GM21619 (cell line): ENCODE measurements around the gene BBS10.
"Not testable (repeated sequence)": the region's sequence is repeated elsewhere in the genome, so short reads cannot be mapped to it uniquely, and the experiment has no call there.

Experiments used
- ATAC-seq: cut with Tn5 transposase; IDR thresholded peaks from one replicate; pipeline ENCODE4 v1.9.1; 2021; ENCODE audit not compliant: unreplicated experiment

The BBS10 gene

DNA sequence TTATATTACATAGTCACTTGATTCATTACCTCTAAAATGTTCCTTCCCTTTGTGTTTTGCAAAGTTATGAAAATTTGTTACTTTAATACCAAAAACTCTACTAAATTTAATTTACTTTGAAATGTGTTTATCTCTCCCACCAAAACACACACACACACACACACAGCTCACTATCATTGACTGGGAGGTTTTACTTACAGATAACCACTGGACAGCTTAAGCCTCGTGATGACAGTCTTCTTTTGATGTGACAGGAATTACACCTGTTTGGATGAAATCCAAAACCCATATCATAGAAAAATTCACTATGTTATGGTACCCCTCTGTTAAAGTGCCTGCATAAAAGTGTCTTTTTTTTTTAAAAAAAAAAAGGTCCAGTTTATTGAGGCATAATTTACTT is 15.6 kb downstream of the BBS10 start:
- no peak for ATAC-seq

GRCh38 chr12:76329606-76330005 is 18.6 kb downstream of the BBS10 start:
- ATAC-seq, result no peak

GRCh38 chr12:76329159-76329558 is 19.1 kb downstream of the BBS10 start:
- ATAC-seq, result no peak

GRCh38 chr12:76319595-76320319 is 28.5 kb downstream of the BBS10 start:
- ATAC-seq, result not testable (repeated sequence)

DNA sequence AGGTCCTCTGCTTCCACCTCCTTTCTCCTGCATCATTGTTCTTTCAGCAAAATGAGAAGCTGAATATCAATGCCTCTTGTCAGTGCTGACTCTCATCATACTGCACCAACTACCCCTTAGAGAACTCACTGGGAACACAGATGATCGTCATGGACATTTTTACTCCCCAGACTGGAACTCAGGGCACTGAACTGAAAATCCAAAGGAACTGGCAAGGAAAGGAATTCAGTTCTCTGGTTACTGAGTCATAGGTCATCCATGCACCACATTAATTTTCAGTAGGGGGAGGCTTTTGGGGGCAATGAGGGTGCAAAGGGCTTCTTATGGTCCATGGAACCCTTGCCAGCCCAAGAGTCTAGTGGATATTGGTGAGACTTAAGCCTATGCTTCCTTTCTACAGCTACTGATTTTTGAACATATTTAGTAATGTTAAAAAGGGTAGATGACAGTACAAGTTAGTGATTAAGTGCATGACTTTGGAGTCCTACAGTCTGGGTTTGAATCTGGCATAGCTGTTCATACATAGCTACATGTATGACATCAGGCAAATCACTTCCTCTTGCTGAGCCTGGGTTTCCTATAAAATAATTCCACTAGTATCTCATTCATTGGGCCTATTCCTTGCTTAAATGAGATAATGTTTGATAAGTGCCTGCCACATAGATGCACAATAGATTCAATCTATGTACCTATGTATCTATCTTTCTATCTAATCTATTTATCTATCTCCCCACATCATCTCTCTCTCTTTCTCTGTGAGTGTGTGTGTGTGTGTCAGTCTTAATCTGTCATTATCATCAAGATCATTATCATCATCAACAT is 29.2 kb downstream of the BBS10 start:
- ATAC-seq, result no peak

- ATAC-seq, result no peak
These were observed 30.2 kb downstream of the BBS10 start for GRCh38 chr12:76317976-76318375.

- ATAC-seq, result no peak
These were observed 31.7 kb downstream of the BBS10 start for GRCh38 chr12:76316468-76316867.

- ATAC-seq, result no peak
These were observed 34.9 kb downstream of the BBS10 start for GRCh38 chr12:76313299-76313698.

GRCh38 chr12:76312315-76312714 is 35.9 kb downstream of the BBS10 start:
- ATAC-seq, result no peak

GRCh38 chr12:76311796-76312195 is 36.4 kb downstream of the BBS10 start:
- ATAC-seq, result no peak

GRCh38 chr12:76310110-76310509 is 38.1 kb downstream of the BBS10 start:
- no peak for ATAC-seq

DNA sequence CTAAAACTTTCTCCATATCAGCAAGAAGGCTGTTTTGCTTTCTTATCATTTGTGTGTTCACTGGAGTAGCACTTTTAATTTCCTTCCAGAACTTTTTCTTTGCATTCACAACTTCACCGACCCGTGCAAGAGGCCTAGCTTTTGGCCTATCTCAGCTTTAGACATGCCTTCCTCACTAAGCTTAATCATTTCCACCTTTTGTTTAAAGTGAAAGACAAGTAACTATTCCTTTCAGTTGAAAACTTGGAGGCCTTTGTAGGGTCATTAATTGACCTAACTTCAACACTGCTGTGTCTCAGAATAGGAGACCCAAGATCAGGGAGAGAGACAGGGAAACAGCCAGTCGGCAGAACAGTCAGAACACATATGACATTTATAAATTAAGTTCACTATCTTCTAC is 39.3 kb downstream of the BBS10 start:
- no peak for ATAC-seq

DNA sequence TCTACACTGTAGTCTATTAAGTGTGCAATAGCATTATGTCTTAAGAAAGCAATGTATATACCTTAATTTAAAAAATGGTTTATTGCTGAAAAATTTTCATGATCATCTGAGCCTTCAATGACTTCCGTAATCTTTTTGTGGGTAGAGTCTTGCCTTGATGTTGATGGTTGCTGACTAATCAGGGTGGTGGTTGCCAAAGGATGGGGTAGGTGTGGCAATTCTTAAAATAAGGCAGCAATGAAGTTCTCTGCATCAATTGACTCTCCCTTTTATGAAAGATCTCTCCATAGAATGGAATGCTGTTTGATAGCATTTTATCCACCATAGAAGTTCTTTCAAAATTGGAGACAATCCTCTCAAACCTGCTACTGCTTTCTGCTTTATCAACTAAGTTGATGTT is 41.1 kb downstream of the BBS10 start:
- ATAC-seq, result no peak

- ATAC-seq, result no peak
These were observed 44.2 kb downstream of the BBS10 start for GRCh38 chr12:76303989-76304460.

GRCh38 chr12:76303365-76303764 is 44.9 kb downstream of the BBS10 start:
- ATAC-seq, result no peak

- no peak for ATAC-seq
These were observed 47.9 kb downstream of the BBS10 start for GRCh38 chr12:76300297-76300665.

DNA sequence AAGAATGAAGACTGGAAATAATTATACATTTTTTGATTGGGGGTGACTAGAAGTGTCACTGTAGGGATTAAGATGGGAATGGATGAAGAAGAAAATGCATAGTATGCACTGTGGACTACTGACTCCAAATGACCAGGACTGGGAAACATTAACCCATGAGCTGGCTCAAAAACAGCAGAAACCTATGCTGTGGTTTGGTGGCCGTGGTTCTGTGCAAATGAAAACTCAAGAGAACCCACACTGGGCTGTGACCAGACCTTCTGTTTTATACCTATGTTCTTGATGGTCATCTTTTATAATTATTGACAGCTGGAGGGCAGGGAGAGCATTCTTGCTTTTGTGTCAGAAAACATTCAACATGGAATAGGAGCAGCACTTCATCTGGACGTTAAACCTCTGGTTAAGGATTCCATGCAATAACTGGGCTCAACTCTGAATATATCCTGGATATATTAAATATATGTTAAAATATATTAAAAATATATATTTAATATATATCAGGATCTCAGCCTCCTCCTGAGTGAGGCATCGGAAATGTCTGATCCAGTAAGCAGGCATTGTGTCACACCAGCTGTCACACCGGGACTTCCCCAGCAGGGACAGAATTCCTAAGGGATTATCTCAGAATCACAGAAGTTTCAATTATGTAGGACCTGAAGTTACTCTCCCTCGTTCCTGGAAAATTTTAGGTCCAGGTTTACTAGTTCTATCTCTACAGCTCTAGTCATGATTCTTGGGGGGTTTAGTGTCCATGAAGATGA is 48.5 kb downstream of the BBS10 start:
- ATAC-seq, result no peak
